HS-5 (cell line): Measurements from ENCODE around the gene DRD2.
A peak's percentile ranks its signal among the peaks of the same experiment; 100 is the strongest.
"Not testable (repeated sequence)": the region's sequence is repeated elsewhere in the genome, so short reads cannot be mapped to it uniquely, and the experiment has no call there.

Experiments
- DNase-seq: peaks from one replicate; pipeline ENCODE4 v3.0.0-alpha.2; 2012; ENCODE audit warnings: low read depth

DRD2 gene

GRCh38 chr11:113475160-113475761, at the start of gene DRD2:
Gene DRD2 (minus strand): TSS chr11:113475398. CDS start chr11:113424651, 50,747 bp downstream.
- DNase-seq: no peak

GRCh38 chr11:113523906-113524305, 48.7 kb upstream of the DRD2 start:
- DNase-seq: not testable (repeated sequence)

- DNase-seq: no peak
Observed at GRCh38 chr11:113521737-113522517, 46.7 kb upstream of the DRD2 start.

- no peak for DNase-seq
Observed at GRCh38 chr11:113519989-113520613, 44.9 kb upstream of the DRD2 start.

DNA sequence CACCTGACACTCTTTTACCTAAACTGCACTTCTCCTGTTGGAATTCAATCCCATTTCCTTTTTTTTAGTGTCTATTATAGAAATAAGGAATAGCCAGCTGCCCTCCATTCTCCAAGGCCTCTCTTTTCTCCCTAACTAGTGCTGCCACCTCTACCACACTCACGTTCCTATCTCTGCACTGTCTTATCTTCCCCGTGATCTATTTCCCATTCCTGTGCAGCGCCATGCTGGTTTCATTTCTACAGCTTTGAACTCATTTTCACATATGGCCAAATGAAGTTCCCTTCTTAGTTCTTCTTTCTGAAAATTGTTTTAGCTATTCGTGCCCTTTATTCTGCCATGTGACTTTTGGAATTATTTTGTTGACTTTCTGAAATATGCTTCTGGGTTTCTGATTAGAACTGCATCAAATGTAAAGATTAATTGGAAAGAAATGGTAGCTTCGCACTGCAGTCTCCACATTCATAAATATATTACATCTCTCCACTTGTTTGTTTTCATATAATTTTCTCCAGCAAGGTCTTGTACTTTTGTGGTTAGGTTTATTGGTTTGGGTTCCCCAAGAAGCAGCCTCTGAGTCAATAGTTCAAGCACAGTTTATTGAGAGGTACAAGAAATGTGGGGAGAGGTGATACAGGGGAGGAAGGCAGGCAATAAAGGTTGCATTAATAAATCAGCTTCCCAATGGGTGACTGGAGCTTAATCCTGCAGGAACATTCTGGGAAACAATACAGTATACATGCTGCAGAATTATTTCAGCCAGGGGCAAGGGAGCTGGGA, 43.7 kb upstream of the DRD2 start:
- no peak for DNase-seq

DNA sequence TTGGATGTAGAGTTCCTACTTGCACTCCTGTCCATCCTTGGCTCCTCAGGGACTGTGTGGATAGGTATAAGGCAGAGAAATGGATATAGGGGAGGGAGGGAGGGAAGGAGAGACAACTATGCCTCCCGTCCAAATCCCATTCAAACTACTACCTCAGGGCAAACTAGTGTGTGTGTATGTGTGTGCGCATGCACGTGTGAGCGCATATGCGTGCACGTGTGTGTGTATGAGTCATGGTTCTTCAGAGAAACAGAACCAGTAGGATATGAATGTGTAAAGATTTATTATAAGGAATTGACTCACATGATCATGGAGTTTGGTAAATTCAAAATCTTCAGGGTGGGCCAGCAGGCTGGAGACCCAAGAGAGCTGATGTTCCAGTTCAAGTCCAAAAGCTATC, 42.2 kb upstream of the DRD2 start:
- no peak for DNase-seq

DNA sequence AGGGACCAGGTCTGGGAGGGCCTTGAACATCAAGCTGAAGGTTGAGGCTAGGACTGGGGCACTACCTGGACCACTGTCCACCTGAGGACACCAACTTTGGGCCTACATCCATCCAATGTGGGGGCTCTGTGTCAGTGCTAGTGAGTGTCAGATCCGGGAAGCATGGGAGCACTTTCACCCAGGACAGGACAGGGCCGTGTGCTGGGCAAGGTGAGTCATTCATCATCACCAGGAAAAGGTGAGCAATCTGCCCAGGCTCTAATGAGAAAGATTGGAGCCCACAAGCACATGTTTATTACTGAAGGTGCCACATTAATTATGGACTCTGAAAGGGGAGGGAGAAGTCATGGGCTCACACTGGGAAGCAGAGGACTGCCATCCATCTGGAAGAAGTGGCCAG, 39.7 kb upstream of the DRD2 start:
- no peak for DNase-seq

DNA sequence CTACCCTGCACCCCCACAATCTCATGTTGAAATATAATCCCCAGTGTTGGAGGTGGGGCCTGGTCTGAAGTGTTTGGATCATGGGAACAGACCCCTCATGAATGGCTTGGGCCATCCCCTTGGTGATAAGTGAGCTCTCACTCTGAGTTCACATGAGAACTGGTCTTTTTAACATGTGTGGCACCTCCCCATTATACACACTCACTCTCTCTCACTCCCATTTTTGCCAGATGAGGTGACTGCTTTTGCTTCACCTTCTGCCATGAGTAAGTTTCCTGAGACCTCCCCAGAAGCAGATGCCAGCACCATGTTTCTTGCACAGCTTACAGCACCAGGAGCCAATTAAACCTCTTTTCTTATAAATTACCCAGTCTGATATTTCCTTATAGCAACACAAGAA, 32.1 kb upstream of the DRD2 start:
- DNase-seq: no peak

GRCh38 chr11:113506893-113507292, 31.7 kb upstream of the DRD2 start:
- DNase-seq: no peak

- no peak for DNase-seq
Observed at GRCh38 chr11:113506461-113506860, 31.3 kb upstream of the DRD2 start.

GRCh38 chr11:113505541-113506375, 30.6 kb upstream of the DRD2 start:
- no peak for DNase-seq

GRCh38 chr11:113505046-113505445, 29.8 kb upstream of the DRD2 start:
- no peak for DNase-seq

DNA sequence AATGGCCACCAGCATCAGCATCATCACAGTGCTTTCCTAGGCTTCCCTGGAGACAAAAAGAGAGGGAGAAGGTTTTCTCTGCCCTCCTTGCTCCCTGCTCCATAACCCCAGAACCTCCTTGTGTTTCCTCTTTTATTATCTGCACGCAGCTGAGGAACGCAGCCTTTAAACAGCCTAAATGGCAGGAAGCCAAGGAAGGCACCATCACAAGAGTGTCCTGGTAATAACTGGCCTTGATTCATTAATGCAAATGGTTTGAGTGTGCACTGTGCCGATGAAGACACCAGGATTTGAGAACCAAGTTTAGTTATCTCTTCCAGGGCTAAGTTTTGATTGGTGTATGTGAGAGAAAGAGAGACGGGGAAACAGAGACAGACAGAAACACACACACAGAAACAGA, 29.4 kb upstream of the DRD2 start:
- no peak for DNase-seq

DNA sequence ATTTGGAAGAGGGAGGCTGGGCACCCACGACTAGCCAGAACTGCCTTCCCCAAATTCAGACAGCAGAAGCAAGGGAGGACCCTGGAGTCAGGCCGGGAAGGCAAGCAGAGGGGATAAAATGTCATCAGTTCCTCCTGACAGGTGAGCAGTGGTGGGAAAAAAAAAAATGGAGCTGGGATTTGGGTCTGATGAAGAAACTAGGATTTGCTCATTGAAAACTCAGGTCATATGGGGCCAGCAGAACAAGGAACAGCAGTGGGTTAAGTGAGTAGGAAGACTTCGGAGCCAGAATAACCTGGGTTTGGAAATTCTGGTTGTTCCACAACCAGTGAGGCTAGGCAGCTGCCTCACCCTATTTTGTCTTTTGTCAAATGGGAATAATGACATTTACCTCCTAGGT, 28.9 kb upstream of the DRD2 start:
- DNase-seq: no peak

DNA sequence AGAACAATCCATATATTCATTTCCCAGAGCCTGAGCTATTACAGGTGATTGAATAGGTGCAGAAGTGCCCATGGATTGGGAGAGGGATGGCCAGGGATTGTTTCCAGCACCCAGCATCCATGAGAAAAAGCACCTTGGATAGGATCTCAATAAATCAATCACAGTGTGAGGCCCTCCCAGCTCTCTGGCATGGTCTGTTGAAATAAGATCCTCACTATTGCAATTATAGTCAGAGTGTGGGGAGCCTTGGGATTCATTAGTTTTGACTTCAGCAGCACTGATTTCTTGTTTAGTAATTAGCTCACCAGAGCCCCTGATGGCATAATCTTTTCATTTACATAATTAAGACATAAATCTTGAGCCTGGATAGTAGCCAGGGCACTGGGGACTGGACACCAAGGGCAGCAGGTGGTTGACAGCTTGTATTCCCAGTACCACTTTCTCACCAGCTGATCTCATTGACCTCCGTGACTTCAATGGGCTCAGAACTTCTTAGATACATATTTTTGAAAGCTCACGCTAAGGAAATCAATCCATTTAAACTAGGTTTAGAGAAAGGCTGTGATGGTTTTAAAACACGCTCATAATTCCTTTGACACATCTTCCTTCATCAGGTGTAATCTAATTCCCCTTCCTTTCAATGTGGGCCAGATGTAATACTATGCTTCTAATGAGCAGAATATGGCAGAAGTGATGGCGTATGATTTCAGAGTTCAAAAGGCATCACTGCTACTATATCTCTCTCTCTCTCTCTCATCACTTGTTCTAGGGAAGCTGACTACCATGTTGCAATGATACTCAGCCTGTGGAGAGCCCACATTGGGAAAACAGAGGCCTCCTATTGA, 22.1 kb upstream of the DRD2 start:
- no peak for DNase-seq

GRCh38 chr11:113496026-113496651, 20.9 kb upstream of the DRD2 start:
- no peak for DNase-seq

DNA sequence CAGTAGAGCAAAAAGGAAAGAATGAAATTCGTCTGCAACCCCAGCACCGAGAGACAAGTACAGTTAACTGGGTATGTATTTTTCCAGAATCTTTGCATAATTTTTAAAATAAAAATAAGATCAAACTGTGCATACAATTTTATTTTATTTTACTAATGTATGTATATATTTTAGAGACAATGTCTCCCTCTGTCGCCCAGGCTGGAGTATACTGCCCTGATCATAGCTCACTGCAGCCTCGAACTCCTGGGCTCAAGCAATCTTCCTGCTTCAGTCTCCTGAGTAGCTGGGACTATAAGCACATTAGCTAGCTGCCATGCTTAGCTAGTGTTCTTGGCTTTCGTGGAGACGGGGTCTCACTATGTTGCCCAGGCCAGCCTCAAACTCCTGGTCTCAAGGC, 18.8 kb upstream of the DRD2 start:
- DNase-seq: no peak

DNA sequence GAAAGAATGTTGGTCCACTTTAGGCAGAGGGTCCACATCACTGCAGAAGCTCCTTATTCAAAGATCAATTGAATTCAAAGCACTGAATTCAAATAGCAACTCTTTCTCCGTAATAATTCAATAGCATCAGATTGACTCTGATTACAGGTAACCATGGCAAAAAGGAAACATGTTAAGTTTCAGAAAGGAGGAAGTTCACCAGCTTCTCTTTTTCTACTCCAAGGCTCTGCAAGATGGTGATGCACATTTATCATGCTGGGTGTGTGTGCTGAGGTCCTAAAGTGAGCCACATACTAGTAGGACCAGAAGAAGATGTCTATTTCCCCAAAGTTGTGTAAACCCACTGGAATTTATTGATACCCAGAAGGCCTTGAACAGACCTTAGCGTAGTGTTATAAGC, 18.0 kb upstream of the DRD2 start:
- no peak for DNase-seq

- DNase-seq: peak; percentile 18
Observed at GRCh38 chr11:113488931-113489351, 13.7 kb upstream of the DRD2 start.

DNA sequence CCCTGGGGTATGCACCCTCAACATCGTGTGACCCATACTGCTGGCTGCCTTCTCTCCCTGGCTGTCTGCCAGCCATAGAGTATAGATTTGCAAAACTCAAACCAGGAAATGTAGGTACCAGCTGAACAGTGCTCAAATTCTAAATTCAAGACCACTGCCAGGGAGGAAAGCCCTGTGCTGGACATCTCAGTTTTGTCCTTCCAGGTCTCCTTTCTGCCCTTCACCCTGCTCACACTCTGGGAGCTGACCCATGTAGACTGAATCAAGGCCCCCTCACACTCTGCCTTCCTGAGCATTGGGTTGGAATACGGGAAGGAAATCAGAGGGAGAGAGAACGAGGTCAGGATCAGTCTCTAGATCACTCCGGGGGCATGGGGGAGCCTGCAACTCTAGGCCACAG, 12.4 kb upstream of the DRD2 start:
- DNase-seq: no peak
